Caco-2 (cell line): Measurements from ENCODE around the gene TFB1M. TPM values are rescaled to one million over a fixed set of nuclear protein-coding genes. Genes with fewer than 3 reads are reported as not detected.
"Not testable (repeated sequence)": the region's sequence is repeated elsewhere in the genome, so short reads cannot be mapped to it uniquely, and the experiment has no call there.

ENCODE experiments used
- BruUV-seq: library from RNA; stranded (reverse); fragments of 400-500 nt; replicated peaks from 2 replicates; lab custom pipeline; 2021; lab: Mats Ljungman, UMichigan
- CTCF ChIA-PET: fragments of 300-600 bp; sonication (Branson Sonifier 250); formaldehyde crosslinking; loops from one replicate; lab custom pipeline; 2022; ENCODE audit warnings: antibody characterized with exemption; lab: Charles Lee
- POLR2A ChIA-PET: fragments of 300-600 bp; sonication (Branson Sonifier 250); formaldehyde crosslinking; loops from one replicate; lab custom pipeline; 2022; ENCODE audit warnings: antibody characterized with exemption; lab: Charles Lee
- DNase-seq, 2 experiments: peaks; one replicate each; pipeline versions ENCODE4 v3.0.0 to v3.0.0-alpha.2; 2020 to 2022
- H3K27me3 ChIP-seq: replicated peaks from 2 replicates; pipeline ENCODE4 v1.6.0; 2011; ENCODE audit warnings: low read length; ENCODE audit not compliant: control insufficient read depth, insufficient read depth
- H3K36me3 ChIP-seq: 2 replicates; pipeline ENCODE4 v1.5.1; 2011; ENCODE audit warnings: low read length; ENCODE audit not compliant: control insufficient read depth, insufficient read depth
- H3K4me1 ChIP-seq: fragments of 250-450 bp; sonication (Bioruptor Pico); 2 replicates; pipeline ENCODE4 v1.5.1; 2020; ENCODE audit warnings: mild to moderate bottlenecking
- H3K4me3 ChIP-seq: 2 replicates; pipeline ENCODE4 v1.5.1; 2011; ENCODE audit warnings: low read depth, mild to moderate bottlenecking, control low read depth, low read length
- H3K9me3 ChIP-seq: fragments of 250-450 bp; sonication (Bioruptor Pico); 2 replicates; pipeline ENCODE4 v1.5.1; 2020; ENCODE audit warnings: mild to moderate bottlenecking, moderate library complexity
- H3K27ac Mint-ChIP-seq: one replicate; pipeline ENCODE4 v1.8.0; 2022; ENCODE audit warnings: mixed read lengths; ENCODE audit not compliant: unreplicated experiment
- H3K27me3 Mint-ChIP-seq: one replicate; pipeline ENCODE4 v1.8.0; 2022; ENCODE audit warnings: mixed read lengths; ENCODE audit not compliant: insufficient read depth, unreplicated experiment
- H3K36me3 Mint-ChIP-seq: one replicate; pipeline ENCODE4 v1.8.0; 2022; ENCODE audit warnings: mild to moderate bottlenecking, mixed read lengths; ENCODE audit not compliant: insufficient read depth, unreplicated experiment
- H3K4me1 Mint-ChIP-seq: one replicate; pipeline ENCODE4 v1.8.0; 2022; ENCODE audit warnings: low read depth, mixed read lengths; ENCODE audit not compliant: unreplicated experiment
- H3K4me3 Mint-ChIP-seq: one replicate; pipeline ENCODE4 v1.8.0; 2022; ENCODE audit warnings: mild to moderate bottlenecking, moderate library complexity, mixed read lengths; ENCODE audit not compliant: unreplicated experiment
- H3K9me3 Mint-ChIP-seq: one replicate; pipeline ENCODE4 v1.8.0; 2022; ENCODE audit warnings: mixed read lengths; ENCODE audit not compliant: unreplicated experiment
- intact Hi-C: fragments of 100-400 bp; cut with micrococcal nuclease; formaldehyde crosslinking; loops from one replicate; pipeline ENCODE4 v1.10.0; 2022; ENCODE audit not compliant: unreplicated experiment
- total RNA-seq: library from RNA; stranded (reverse); gene quantifications from 2 replicates; pipeline ENCODE4 v1.2.3, GENCODE V29; 2022
- TF ChIP-seq, protein P1 (sequence below), 2 experiments: fragments of 200-600 bp in 1 of 2; IDR thresholded peaks; 1 replicate in 1 of 2; 2 replicates in 1 of 2; pipeline versions ENCODE4 v1.5.1 to v1.8.0; 2011 to 2022; ENCODE audit warnings: antibody characterized with exemption in 1 of 2, control low read depth in 1 of 2, inconsistent platforms in 1 of 2, low read depth in 1 of 2, low read length in 1 of 2, mild to moderate bottlenecking in 1 of 2, moderate library complexity in 1 of 2; ENCODE audit not compliant: insufficient read depth in 1 of 2, severe bottlenecking in 1 of 2, unreplicated experiment in 1 of 2

Gene TFB1M
- total RNA-seq, 1 experiment from 2014 or later: 35.7 TPM

DNA sequence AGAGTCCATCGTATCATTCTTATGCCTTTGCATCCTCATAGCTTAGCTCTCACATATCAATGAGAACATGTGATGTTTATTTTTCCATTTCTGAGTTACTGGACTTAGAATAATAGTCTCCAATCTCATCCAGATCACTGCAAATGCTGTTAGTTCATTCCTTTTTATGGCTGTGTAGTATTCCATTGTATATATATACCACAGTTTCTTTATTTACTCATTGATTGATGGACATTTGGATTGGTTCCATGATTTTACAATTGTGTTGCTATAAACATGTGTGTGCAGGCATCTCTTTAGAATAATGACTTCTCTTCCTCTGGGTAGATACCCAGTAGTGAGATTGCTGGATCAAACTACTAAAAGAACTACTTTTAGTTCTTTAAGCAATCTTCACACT, 21.0 kb upstream of the TFB1M start:
- H3K9me3 ChIP-seq: peaks cover 30% of the 10 kb centered on the region
- no peak overlapping the region for H3K4me3 ChIP-seq
- Mint-ChIP-seq H3K36me3 (peaks cover 17% of the 10 kb centered on the region), H3K9me3 (peaks cover 46% of the 10 kb centered on the region), H3K4me3 (no peak overlapping the region), H3K27me3 (no peaks in the 10 kb centered on the region), H3K27ac (no peak overlapping the region), H3K4me1 (peaks cover 28% of the 10 kb centered on the region)
- DNase-seq: no peak
- CTCF ChIA-PET: no interaction called here
- no peaks in the 10 kb centered on the region for H3K36me3 ChIP-seq
- POLR2A ChIA-PET: no interaction called here
- intact Hi-C loops: no loop called here
- peaks cover 11% of the 10 kb centered on the region for H3K4me1 ChIP-seq
- TF ChIP-seq, protein P1, sequence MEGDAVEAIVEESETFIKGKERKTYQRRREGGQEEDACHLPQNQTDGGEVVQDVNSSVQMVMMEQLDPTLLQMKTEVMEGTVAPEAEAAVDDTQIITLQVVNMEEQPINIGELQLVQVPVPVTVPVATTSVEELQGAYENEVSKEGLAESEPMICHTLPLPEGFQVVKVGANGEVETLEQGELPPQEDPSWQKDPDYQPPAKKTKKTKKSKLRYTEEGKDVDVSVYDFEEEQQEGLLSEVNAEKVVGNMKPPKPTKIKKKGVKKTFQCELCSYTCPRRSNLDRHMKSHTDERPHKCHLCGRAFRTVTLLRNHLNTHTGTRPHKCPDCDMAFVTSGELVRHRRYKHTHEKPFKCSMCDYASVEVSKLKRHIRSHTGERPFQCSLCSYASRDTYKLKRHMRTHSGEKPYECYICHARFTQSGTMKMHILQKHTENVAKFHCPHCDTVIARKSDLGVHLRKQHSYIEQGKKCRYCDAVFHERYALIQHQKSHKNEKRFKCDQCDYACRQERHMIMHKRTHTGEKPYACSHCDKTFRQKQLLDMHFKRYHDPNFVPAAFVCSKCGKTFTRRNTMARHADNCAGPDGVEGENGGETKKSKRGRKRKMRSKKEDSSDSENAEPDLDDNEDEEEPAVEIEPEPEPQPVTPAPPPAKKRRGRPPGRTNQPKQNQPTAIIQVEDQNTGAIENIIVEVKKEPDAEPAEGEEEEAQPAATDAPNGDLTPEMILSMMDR (IDR thresholded peaks at IDR 0.05; ENCODE audit: insufficient read depth in 1 of 2, low read depth in 1 of 2, low read length in 1 of 2, severe bottlenecking in 1 of 2, unreplicated experiment in 1 of 2): no peak
- BruUV-seq: no TSS peak
- no peaks in the 10 kb centered on the region for H3K27me3 ChIP-seq

DNA sequence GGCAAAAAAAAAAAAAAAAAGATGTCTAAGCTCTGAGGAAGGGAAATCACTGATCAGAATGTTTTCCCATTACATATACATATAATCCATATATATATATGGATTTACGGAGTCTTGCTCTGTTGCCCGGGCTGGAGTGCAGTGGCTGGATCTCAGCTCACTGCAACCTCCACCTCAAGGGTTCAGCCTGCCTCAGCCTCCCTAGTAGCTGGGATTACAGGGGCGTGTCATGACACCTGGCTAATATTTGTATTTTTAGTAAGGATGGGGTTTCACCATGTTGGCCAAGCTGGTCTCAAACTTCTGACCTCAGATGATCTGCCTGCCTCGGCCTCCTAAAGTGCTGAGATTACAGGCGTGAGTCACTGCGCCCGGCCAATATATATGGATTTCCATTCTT, 19.8 kb upstream of the TFB1M start:
- intact Hi-C loops, H3K36me3 ChIP-seq, DNase-seq, POLR2A ChIA-PET, H3K4me3 ChIP-seq, CTCF ChIA-PET, H3K27me3 ChIP-seq, H3K27me3 Mint-ChIP-seq, H3K4me3 Mint-ChIP-seq, BruUV-seq: not testable (repeated sequence)
- peaks cover 21% of the 10 kb centered on the region for H3K9me3 ChIP-seq
- peak overlapping the region; percentile 12 for H3K27ac Mint-ChIP-seq
- peaks cover 51% of the 10 kb centered on the region for H3K9me3 Mint-ChIP-seq
- peaks cover 27% of the 10 kb centered on the region for H3K36me3 Mint-ChIP-seq
- H3K4me1 Mint-ChIP-seq: peaks cover 39% of the 10 kb centered on the region
- H3K4me1 ChIP-seq: peaks cover 22% of the 10 kb centered on the region

DNA sequence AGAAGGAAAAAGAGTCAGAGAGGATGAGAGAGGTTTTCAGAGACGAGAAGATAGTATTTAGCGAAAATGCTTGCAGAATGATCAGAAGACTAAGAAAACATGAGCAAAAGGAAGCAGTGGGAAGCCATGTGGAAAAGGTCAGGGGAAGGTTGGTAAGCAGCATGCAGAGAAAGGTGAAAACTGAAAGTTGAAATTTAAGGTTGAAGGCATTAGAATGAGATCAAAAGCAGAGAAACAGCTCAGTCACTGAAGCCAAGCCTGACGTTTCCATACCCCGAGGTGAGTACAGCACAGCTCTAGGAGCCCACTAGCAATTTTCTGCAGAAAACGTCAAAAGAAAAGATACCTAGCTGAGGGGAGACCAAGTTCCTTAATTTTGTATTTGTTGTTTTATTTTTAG, 19.1 kb upstream of the TFB1M start:
- H3K4me3 Mint-ChIP-seq: no peak overlapping the region
- peaks cover 45% of the 10 kb centered on the region for H3K9me3 Mint-ChIP-seq
- intact Hi-C loops: no loop called here
- Histone ChIP-seq H3K27me3 (no peaks in the 10 kb centered on the region), H3K4me1 (peaks cover 22% of the 10 kb centered on the region), H3K9me3 (peaks cover 14% of the 10 kb centered on the region), H3K36me3 (no peaks in the 10 kb centered on the region; the same call in 1 of the 2 replicates), H3K4me3 (no peak overlapping the region)
- H3K4me1 Mint-ChIP-seq: peaks cover 41% of the 10 kb centered on the region
- CTCF ChIA-PET: no interaction called here
- peak overlapping the region; percentile 12 for H3K27ac Mint-ChIP-seq
- H3K27me3 Mint-ChIP-seq: no peaks in the 10 kb centered on the region
- POLR2A ChIA-PET: no interaction called here
- TF ChIP-seq, protein P1 (IDR thresholded peaks at IDR 0.05; ENCODE audit: insufficient read depth in 1 of 2, low read depth in 1 of 2, low read length in 1 of 2, severe bottlenecking in 1 of 2, unreplicated experiment in 1 of 2): no peak
- no peak for DNase-seq
- BruUV-seq: no TSS peak
- peaks cover 34% of the 10 kb centered on the region for H3K36me3 Mint-ChIP-seq

DNA sequence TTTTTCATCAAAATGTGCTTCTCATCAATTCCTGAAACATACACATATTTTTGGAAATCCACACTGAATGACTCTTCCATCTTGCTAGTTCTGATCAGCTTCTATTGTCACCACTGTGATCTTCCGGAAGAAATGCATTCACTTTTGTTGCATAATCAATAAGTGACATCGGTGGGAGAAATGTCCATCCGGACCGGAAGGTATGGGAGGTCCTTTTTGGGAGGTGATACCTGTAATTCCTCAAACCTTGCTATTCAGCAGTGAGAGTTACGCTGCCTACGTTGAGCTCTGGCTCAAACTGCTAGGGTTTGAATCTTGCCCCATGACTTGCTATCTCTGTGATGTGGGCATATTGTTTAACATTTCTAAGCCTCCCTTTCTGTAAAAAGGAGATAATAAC, 16.6 kb upstream of the TFB1M start:
- peaks cover 25% of the 10 kb centered on the region for H3K9me3 Mint-ChIP-seq
- Histone ChIP-seq H3K9me3 (0 out of 2 replicates have a peak, but pooled peaks cover 12% of the 10 kb centered on the region), H3K4me1 (peaks cover 29% of the 10 kb centered on the region), H3K27me3 (no peaks in the 10 kb centered on the region), H3K36me3 (no peaks in the 10 kb centered on the region; the same call in 1 of the 2 replicates), H3K4me3 (no peak overlapping the region)
- H3K36me3 Mint-ChIP-seq: peaks cover 47% of the 10 kb centered on the region
- no peak for DNase-seq
- TF ChIP-seq, protein P1 (IDR thresholded peaks at IDR 0.05; ENCODE audit: insufficient read depth in 1 of 2, low read depth in 1 of 2, low read length in 1 of 2, severe bottlenecking in 1 of 2, unreplicated experiment in 1 of 2): no peak
- H3K27ac Mint-ChIP-seq: peak overlapping the region; percentile 98
- no peak overlapping the region for H3K4me3 Mint-ChIP-seq
- no peaks in the 10 kb centered on the region for H3K27me3 Mint-ChIP-seq
- no TSS peak for BruUV-seq
- H3K4me1 Mint-ChIP-seq: peaks cover 33% of the 10 kb centered on the region
- intact Hi-C loops: no loop called here
- ChIA-PET POLR2A (no interaction called here), CTCF (no interaction called here)
